GM21423 (cell line): ENCODE data around the gene TNFRSF12A.
A peak's percentile ranks its signal among the peaks of the same experiment; 100 is the strongest.

Source experiments
- ATAC-seq: cut with Tn5 transposase; IDR thresholded peaks from one replicate; pipeline ENCODE4 v1.9.1; 2021; ENCODE audit warnings: mild to moderate bottlenecking, moderate library complexity; ENCODE audit not compliant: unreplicated experiment

TNFRSF12A gene

GRCh38 chr16:3020247-3020603 is at the start of gene TNFRSF12A:
TSS of gene TNFRSF12A (plus strand) at chr16:3020368. CDS start at chr16:3020398, 30 bp downstream.
- no peak for ATAC-seq

GRCh38 chr16:2970563-2970962 is 49.6 kb upstream of the TNFRSF12A start:
- no peak for ATAC-seq

GRCh38 chr16:2971134-2971984 is 48.8 kb upstream of the TNFRSF12A start:
- ATAC-seq = no peak

GRCh38 chr16:2971985-2972784 is 48.0 kb upstream of the TNFRSF12A start:
- ATAC-seq = no peak

- ATAC-seq = no peak
Measured at GRCh38 chr16:2973093-2973492, 47.1 kb upstream of the TNFRSF12A start.

- no peak for ATAC-seq
Measured at GRCh38 chr16:2973605-2974318, 46.4 kb upstream of the TNFRSF12A start.

GRCh38 chr16:2974319-2975056 is 45.7 kb upstream of the TNFRSF12A start:
- ATAC-seq = no peak

- no peak for ATAC-seq
Measured at GRCh38 chr16:2975161-2975795, 44.9 kb upstream of the TNFRSF12A start.

- ATAC-seq = no peak
Measured at GRCh38 chr16:2976201-2976600, 44.0 kb upstream of the TNFRSF12A start.

GRCh38 chr16:2976673-2977072 is 43.5 kb upstream of the TNFRSF12A start:
- no peak for ATAC-seq

GRCh38 chr16:2977440-2977839 is 42.7 kb upstream of the TNFRSF12A start:
- ATAC-seq = no peak

GRCh38 chr16:2979669-2980226 is 40.4 kb upstream of the TNFRSF12A start:
- peak; percentile 4 for ATAC-seq

- ATAC-seq = peak; percentile 73
Measured at GRCh38 chr16:2980227-2981176, 39.7 kb upstream of the TNFRSF12A start, which contains the start of gene PKMYT1. TSS of gene PKMYT1 (minus strand) at chr16:2980446. CDS start at chr16:2979657, 789 bp downstream.

GRCh38 chr16:2981177-2981898 is 38.8 kb upstream of the TNFRSF12A start:
- no peak for ATAC-seq

- no peak for ATAC-seq
Measured at GRCh38 chr16:2981899-2982250, 38.3 kb upstream of the TNFRSF12A start.

- ATAC-seq = no peak
Measured at GRCh38 chr16:2982402-2982801, 37.8 kb upstream of the TNFRSF12A start.

- peak; percentile 30 for ATAC-seq
Measured at GRCh38 chr16:2983706-2984136, 36.4 kb upstream of the TNFRSF12A start.

GRCh38 chr16:2985462-2985861 is 34.7 kb upstream of the TNFRSF12A start:
- ATAC-seq = no peak
